M059J (cell line): ENCODE data around the gene IFNG. TPM values are rescaled to one million over a fixed set of nuclear protein-coding genes. Genes with fewer than 3 reads are reported as not detected.

ENCODE experiments used
- DNase-seq: peaks from one replicate; pipeline ENCODE4 v3.0.0-alpha.2; 2012; ENCODE audit warnings: low read depth
- total RNA-seq: library from RNA; depleted of rRNA; stranded (reverse); fragments of >200 nt; shearing (Covaris generic); gene quantifications from 2 replicates; pipeline ENCODE4 v1.2.3, GENCODE V29; 2014; rRNA removed

IFNG gene
- total RNA-seq, 1 experiment from 2014 or later: not detected

GRCh38 chr12:68115281-68115680 is 44.3 kb downstream of the IFNG start:
- DNase-seq: no peak

- DNase-seq: no peak
Measured at GRCh38 chr12:68114606-68115005, 44.9 kb downstream of the IFNG start.

GRCh38 chr12:68113644-68114043 is 45.9 kb downstream of the IFNG start:
- peak; percentile 12 for DNase-seq

GRCh38 chr12:68111995-68112394 is 47.5 kb downstream of the IFNG start:
- peak; percentile 35 for DNase-seq

GRCh38 chr12:68109444-68110217 is 49.9 kb downstream of the IFNG start:
- no peak for DNase-seq

- peak; percentile 12 for DNase-seq
Measured at GRCh38 chr12:68109001-68109400, 50.5 kb downstream of the IFNG start.

- no peak for DNase-seq
Measured at GRCh38 chr12:68106660-68107059, 52.9 kb downstream of the IFNG start.

GRCh38 chr12:68106160-68106559 is 53.4 kb downstream of the IFNG start:
- peak; percentile 92 for DNase-seq

Other genes with a start within 250 kb of the IFNG start
- not detected in 2 replicates for gene IFNG-AS1, start 170.3 kb downstream of the IFNG start, total RNA-seq
- not detected in 2 replicates for gene IL26, start 66.1 kb upstream of the IFNG start, total RNA-seq
- not detected in 2 replicates for gene IL22, start 93.9 kb upstream of the IFNG start, total RNA-seq
- gene MDM1, start 172.6 kb upstream of the IFNG start, total RNA-seq: 7.6 and 10.1 TPM in 2 replicates